ENCODE results near the gene SYT4.

SYT4 gene

GRCh38 chr18:43279015-43279744 is 1.9 kb upstream of the SYT4 start:
- peak overlapping the region; percentile 93 for H3K27ac ChIP-seq
- TF ChIP-seq CTCF (IDR thresholded peaks at IDR 0.05), result peak; percentile 23; the same call in 1 of the 2 replicates
- no peak for TF ChIP-seq ZFX (IDR thresholded peaks at IDR 0.05; ENCODE audit: borderline replicate concordance)

GRCh38 chr18:43278355-43278754 is 1.1 kb upstream of the SYT4 start:
- peak overlapping the region; percentile 93 for H3K27ac ChIP-seq
- TF ChIP-seq CTCF (IDR thresholded peaks at IDR 0.05) (no peak), ZFX (IDR thresholded peaks at IDR 0.05; ENCODE audit: borderline replicate concordance) (no peak)

GRCh38 chr18:43276491-43276890 is 799 bp downstream of the SYT4 start:
- peak overlapping the region; percentile 93 for H3K27ac ChIP-seq
- no peak for TF ChIP-seq ZFX (IDR thresholded peaks at IDR 0.05; ENCODE audit: borderline replicate concordance)
- no peak for TF ChIP-seq CTCF (IDR thresholded peaks at IDR 0.05)

GRCh38 chr18:43275546-43275945 is 1.7 kb downstream of the SYT4 start:
- TF ChIP-seq CTCF (IDR thresholded peaks at IDR 0.05) (no peak), ZFX (IDR thresholded peaks at IDR 0.05; ENCODE audit: borderline replicate concordance) (no peak)
- H3K27ac ChIP-seq, result peak overlapping the region; percentile 93

GRCh38 chr18:43274526-43274925 is 2.8 kb downstream of the SYT4 start:
- H3K27ac ChIP-seq, result peak overlapping the region; percentile 93; the same call in 1 of the 2 replicates
- no peak for TF ChIP-seq ZFX (IDR thresholded peaks at IDR 0.05; ENCODE audit: borderline replicate concordance)
- TF ChIP-seq CTCF (IDR thresholded peaks at IDR 0.05), result no peak

DNA sequence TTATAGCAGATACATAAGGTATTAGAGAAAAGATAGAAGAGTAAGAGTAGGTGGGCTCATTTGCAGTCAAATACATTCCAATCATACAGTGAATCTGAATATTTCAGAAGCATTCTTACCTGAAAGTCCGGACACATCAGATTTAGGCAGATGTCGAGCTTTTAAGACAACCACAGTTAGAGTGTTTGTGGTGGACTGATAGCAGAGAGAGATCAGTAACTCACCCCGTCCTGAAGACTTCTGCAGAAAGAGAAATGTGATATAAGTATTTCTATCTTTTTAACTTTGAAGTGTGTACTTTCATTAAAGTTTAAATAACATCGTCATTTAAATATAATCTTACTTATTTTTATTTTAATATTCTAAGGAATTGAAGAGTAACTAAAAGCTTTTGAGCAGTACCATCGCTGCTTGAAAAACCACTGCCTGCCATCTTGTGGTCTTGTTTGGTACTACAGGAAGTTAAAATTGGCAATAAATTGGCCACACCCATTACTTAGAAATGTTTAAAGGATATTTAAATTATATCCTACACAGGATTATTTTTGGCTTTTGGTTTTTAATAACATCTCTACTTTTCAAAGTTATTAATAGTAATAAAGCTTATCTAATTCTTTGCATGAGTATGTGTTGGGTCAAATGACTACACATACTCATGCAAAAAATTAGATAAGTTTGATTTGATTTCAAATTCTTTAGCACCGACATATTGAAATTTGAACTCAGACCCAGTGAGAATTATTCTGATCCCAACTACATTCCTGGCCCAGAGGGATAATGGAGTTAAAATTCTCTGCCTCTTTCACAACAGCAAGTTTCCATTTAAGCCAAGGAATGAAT is 5.5 kb downstream of the SYT4 start:
- TF ChIP-seq ZFX (IDR thresholded peaks at IDR 0.05; ENCODE audit: borderline replicate concordance) (no peak), CTCF (IDR thresholded peaks at IDR 0.05) (peak; percentile 85)
- peak overlapping the region; percentile 42 for H3K27ac ChIP-seq

GRCh38 chr18:43267818-43268217 is 9.5 kb downstream of the SYT4 start:
- TF ChIP-seq CTCF (IDR thresholded peaks at IDR 0.05), result no peak
- TF ChIP-seq ZFX (IDR thresholded peaks at IDR 0.05; ENCODE audit: borderline replicate concordance), result no peak
- peak overlapping the region; percentile 42 for H3K27ac ChIP-seq
